Activated naive CD8-positive, alpha-beta T cell treated with anti-CD3 and anti-CD28 coated beads, Interleukin-2, amount 50 U/mL, for 16 hours (primary cell): ENCODE measurements around the gene MACROD1.

Experiments used
- DNase-seq: peaks from one replicate; pipeline ENCODE4 v3.0.0-alpha.2; 2020; ENCODE audit warnings: low read depth, low spot score

Gene MACROD1

DNA sequence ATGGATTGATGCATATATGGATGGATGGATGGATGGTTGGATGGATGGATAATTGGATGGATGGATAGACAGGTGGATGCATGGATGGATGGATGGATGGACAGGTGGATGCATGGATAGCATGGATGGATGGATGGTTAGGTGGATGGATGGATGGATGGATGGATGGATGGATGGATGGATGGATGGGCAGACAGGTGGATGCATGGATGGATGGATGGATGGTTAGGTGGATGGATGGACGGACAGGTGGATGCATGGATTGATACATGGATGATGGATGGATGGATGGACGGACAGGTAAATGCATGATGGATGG is 52.5 kb downstream of the MACROD1 start:
- DNase-seq, result no peak

DNA sequence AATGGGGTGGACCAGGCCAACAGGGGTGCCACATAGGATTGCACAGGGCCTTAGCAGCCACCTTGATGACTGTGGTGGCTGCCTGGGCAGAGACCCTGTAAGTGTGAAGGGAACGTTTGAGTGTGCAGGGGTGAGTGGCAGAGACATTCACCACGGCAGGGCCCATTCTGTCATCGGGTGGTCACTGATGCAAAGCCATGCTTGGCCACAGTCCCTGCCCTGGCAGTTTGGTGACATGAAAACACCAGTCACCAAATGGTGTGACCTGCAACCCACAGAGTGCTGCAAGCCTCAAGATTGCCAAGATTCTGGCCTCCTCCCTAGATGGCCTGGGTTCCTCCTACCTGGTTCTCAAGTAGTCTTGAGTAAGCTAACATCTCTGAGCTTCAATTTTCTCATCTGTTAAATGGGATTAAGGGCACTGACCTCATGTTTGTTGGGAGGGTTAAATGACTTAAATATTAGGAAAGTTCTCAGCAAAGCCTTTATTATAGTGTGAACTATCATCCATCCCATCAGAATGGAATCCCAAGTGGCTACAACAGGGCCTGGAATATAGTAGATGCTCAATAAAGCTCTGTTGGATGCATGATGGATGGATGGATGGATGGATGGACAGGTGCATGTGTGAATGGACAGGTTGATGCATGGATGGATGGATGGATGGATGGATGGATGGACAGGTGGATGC is 53.0 kb downstream of the MACROD1 start:
- no peak for DNase-seq

DNA sequence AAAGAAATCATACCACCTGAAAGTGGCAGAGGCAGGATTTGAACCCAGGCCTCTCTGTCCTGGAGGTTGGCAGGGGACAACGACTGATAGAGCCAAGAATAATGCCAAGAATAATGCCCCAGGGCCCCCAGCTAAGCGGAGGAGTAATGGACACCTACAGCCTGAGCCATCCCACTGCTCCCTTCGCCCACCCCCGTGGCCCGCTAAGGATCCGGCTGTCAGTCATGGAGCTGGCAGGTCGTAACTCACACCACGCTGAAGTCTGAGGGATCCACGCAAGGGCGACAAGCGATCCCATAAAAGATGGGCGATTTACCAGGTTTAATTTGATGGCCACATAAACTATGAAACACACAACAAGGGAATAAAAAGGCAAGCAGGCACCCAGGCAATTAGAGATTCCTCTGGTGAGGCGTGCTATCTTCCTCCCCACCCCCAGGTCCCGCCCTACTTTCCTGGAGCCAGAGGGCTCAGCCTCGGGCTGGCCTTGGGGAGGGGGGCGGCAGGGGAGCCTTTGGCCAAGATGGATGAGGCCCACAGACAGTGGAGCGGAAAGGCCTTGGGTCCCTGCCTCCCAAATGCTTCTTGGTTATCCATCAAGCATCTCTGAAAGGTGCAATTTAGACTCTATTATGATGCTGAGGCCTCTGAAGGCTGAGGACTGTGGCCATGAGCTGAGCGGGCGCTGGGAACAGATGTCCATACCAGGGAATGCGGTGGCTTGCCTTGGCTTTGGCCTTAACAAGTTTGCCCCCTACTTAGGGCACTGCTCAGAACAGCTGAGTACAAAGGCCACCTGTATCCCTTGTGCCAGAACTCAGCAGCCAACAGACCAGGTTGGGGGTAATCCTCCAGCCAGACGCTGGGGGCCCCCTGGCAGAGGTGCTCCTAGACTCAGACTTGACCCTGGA is 55.2 kb downstream of the MACROD1 start:
- DNase-seq, result no peak

DNA sequence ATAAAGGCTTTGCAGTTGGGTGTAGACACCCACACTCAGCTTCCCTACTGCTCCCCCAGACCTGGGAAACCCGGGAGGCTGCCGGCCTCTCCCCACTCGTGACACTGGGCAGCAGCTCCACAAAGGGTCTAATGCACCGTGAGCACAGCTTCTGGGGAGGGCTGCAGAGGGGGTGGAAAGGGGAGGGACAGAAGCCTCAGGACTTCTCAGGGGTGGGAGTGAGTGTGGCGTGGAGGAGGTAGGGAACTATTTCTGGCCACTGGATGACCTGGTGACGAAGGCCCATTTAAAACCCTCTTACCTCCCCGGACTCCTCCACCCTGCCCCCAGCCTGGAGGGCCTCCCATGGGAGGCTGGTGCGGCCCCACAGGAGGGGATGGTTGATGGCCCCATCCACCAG is 56.6 kb downstream of the MACROD1 start:
- no peak for DNase-seq

DNA sequence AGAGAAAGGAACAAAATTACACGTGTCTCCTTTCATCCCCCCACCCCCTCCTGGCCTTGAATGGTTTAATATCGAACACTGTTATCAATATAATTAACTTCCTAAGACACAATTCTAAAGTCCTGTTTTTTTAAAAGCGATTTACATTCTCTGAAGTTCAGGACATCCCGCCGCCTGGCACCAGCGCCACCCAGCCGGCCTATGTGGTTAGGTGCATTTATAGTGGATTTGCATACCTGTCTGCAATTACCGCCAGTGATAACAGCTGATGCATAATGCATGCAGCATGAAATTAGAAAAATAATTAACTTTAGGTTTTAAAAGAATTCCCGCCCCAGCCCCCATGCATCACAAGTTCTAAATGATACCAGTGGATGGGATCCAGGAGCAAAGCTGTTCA is 58.6 kb downstream of the MACROD1 start:
- DNase-seq, result no peak

DNA sequence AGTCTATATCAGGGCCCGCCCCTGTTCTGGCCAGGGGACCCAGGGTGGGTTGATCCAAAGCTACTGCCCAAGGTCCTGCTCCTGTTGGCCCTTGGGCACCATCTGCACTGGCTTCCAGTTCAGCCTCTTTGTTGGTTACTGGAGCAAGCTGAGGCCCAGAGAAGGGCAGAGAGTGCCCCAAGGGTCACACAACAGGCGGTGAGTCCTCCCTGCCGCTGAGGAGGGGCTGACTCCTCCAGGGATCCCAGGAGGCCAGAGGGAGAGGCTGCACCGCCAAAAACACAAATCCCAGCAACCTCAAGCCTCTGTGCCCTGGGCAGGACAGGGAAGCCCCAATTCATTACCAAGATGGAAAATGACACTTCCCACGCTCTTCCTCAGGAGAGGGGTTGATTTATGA is 61.3 kb downstream of the MACROD1 start:
- no peak for DNase-seq

DNA sequence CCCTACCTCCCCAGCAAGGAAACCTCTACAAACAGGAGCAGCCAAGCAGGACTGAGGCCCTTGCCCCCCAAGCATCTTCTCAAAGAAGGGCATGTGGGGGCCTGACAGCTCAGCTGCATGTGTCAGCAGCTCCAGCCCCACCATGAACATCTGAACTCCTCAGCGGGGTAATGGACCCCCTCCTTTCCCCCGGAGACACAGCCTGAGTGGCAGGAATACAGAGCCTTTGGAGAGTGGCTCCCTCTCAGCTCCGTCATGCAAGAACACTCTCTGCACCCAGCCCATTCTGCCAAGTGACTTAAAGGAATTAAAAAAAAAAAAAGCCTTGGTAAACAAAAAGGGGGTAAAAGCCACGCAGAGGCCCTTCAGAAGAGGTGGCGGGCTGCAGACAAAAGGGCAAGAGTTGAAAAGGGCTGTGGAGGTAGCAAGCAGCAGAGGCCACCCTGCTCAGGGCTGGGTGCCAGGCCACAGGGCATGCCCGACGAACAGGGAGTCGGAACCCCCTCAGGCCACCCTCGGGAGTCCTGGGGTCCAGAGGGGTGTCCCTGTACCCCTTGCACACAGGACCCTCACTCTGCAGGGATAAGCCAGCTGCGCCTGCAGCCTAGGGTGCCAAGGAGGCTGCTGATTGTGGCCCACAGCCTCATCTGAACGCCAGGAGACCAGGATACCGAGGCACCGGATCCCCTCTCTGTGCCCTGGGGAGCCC is 62.5 kb downstream of the MACROD1 start:
- DNase-seq, result no peak

DNA sequence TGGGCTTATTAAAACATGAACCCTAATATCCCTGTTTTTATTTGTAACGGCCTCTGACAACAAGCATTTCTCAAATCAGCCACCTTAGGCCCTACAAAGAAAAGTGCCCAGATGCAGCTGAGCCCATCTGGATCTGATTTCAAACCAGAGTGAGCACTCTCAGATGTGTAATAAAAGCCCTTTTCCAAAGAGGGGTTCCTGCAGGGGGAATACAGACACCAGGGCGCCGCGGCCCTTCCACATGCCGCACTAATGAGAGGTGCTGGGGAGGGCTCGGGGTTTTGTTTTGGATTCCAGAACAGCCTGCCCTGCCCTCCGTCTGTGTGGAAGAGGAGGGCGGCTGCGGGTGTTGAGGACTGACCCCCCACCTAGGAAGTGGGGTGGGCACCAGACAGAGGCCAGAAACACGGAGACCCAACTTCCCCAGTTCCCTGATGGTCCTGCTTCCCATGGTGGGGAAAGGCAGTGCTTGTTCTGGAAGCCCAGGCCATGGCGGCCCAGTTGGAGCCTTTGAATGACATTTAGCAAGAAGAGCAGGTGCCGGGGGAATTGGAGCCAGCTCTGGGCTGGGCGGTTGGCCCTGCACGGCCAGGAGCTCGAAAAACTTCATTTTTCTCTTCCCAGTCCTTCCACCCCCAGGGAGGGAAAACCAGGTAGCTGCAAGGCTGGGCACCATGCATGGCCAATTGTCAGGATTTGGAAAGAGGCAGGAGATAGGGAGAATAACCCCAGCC is 63.7 kb downstream of the MACROD1 start:
- DNase-seq, result no peak

DNA sequence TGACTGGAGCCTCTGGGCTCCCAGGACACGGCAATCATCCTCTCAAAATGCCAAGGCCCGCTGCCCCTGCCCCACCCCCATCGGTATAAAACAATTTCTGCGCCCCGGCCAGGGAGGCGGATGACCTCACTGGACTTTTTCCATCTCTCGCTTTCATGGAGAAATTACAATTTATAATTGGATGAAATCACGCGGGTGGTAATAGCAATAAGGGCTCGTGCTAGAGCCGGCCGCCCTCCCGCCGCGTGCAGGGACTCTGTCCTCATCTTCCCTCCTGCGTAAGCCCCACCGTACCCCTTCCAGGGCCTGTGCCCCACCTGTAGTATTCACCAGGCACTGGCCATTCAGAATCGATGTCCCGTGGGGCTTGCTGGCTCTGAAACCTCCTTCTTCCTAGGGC is 64.5 kb downstream of the MACROD1 start:
- no peak for DNase-seq

DNA sequence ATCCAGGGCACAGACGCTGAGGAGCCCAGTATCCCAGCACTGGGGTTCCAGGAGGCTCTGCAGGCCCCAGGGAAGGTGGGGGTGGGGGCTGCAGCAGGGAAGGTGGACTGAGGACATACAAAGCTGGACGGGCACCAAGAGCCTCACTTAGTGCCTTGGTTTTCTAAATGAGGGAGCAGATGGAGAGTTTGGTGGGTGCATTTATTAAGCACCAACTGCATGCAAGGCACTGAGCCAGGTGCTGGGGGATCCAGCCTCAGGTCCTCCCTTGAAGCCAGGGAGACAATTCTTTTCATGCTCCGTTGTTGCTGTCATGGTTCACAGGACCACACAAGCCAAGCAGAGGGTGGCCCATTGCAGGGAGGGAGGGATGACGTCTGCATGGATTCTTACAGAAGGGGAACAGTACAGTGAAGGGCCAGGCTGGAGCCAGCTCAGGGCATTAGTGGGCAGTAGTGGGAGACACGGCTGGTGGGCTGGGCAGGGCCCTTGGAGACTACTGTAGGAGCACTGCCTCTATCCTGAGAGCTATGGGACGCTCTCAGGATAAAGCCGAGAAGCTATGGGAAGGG is 65.0 kb downstream of the MACROD1 start:
- DNase-seq, result no peak

DNA sequence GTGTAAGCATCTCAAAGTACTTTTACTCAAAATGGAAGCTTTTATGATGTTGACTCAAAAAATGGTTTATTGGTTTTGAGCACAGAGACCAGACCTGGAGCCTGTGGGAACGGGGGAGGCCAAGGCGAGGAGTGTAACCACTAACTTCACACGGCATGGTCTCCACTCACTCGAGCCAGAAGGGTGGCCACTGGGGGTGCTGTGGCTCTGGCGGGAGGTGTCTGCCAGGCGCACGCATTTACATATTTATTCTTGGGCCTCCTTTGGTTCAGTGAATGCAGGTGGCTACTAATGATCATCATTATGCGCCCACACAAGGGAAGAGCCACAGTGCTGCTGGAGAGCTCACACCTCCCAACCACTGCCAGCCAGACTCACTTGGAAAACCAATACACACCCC is 65.6 kb downstream of the MACROD1 start:
- no peak for DNase-seq

DNA sequence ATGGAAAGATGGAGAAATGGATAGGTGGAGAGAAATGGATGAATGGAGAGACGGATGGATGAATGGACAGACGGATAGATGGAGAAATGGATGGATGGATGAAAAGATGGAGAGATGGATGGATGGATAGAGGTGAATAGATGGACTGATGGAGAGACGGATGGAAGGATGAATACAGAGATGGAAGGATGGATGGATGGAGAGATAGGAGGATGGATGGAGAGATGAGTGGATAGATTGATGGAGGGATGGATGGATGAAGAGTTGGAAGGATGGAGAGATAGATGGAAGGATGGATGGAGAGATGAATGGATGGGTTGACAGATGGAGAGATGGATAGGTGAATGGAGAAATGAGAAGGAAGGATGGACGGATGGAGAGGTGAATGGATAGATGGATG is 66.5 kb downstream of the MACROD1 start:
- DNase-seq, result no peak

DNA sequence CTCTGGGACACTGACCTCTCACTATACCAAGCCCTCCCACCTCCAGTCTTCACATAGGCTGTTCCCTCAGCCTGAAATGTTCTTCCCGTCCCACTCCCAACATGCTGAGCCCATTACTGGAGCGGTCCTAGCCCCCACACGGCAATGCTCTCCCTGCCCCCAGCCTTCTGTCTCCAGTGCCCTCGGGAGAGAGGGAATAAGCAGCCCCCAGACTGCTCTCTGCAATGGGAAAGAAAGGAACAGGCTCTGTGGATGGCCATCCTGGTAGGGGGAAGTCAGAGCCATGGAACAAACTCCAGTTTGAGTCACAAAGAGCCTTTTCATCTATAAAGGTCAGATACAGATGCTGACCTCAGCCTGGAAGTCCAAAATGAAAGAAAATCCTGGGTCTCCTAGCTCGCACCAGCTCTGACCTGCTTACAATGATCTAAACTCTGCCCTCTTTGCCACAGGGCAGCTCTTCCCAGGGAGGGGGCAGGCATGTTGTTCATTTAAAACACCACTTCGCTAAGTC is 67.5 kb downstream of the MACROD1 start:
- DNase-seq, result no peak

DNA sequence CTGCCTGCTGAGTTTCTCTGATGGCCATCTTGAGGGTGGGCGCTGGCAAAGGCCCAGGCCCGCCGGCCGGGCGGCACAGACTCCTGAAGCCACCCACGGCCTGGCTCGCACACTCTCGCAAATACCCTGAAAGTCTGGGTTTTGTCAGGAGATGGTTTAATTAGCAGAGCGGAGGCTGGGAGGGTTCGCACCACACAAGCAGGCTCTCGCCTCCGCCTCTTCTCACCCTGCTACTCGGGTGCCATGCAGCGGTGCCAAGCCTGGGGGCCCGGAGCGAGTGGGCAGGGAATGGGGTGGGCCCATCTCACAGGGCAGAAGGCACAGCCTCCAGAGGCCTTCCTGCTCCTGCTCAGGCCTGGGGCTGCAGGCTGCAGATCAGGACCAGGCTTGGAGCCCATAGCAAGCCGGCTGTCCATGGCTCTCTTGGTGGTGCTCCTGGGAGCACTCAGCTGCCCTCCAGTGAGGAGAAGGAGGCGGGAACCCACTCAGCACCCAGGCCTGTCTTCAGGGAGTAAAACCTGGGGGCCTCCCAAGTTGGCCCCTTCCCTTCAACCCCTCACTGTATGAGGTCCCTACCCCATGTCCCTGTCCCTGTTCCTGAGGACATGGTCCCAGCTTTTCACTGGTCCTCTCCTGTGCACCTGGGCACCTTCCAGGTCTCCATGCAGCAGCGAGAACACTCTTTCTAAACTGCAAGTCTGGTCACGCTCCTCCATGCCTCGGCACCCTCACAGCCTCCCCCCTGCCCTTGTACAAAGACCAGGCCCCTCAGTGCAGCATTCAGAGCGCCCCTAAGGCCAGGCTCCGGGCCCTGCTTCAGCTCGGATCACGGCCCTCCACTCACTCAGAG is 68.2 kb downstream of the MACROD1 start:
- no peak for DNase-seq

DNA sequence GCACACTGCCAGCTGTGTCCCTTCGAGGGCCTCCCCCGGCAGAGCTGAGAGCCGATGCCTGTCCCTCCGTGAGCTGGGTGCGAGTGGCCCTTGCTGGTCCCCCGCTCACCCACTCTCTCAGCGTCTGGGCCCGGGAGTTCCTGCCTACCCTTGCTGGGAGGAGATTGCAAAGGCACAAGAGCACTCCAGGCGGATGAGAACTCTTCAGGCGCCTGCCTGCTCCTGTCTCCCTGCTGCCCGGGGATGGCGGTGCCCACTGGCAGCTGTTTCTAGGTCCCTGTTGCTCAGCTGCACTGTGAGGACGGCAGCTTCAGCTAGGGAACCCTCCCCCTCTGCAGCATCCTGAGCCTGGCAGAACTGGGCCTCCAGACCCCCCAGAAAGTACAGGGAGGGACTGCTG is 69.1 kb downstream of the MACROD1 start:
- no peak for DNase-seq

DNA sequence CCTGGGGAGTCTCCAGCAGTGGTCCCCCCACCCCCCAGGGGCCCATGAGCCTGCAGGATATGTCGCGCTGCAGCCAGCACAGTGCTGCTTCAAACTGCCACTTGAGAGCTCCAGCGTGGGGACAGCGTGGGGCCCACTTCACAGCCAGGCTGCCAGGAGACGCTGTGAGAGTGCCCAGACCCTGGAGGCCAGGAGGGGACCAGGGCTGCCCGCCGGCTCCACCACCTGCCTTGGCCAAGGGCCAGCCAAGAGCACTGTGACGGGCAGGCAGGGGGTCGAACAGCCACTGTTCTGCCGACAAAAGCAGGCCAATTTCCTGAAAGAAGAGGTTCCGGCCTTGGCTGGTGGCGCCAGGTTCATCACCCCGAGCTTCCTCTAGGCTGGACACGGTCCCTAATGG is 70.0 kb downstream of the MACROD1 start:
- DNase-seq, result no peak

DNA sequence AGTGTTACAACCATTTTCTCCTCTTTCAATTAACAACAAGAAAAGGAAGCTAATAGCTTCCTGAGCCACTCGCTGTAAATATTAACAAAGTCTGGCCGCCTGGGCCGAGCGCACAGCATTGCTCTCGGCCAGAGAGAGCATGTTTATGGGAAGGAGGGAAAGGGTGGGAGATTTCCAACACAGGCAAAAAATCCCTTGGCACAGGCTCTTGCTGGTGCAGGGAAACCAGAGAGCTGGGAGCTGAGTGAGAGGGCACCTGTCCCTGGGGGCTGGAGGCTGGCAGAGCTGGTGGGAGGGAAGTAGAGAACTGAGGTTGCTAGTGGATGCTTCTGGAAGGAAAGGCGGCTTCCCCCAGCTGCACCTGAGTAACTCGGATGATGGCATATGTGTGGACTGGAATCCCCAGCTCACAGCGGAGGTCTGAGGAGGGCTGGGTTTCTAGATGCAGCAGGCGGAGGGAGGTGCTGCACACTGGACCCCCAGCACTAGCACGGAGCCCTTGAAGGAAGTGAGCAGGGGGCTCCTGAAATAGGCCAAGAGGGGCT is 70.6 kb downstream of the MACROD1 start:
- DNase-seq, result no peak

DNA sequence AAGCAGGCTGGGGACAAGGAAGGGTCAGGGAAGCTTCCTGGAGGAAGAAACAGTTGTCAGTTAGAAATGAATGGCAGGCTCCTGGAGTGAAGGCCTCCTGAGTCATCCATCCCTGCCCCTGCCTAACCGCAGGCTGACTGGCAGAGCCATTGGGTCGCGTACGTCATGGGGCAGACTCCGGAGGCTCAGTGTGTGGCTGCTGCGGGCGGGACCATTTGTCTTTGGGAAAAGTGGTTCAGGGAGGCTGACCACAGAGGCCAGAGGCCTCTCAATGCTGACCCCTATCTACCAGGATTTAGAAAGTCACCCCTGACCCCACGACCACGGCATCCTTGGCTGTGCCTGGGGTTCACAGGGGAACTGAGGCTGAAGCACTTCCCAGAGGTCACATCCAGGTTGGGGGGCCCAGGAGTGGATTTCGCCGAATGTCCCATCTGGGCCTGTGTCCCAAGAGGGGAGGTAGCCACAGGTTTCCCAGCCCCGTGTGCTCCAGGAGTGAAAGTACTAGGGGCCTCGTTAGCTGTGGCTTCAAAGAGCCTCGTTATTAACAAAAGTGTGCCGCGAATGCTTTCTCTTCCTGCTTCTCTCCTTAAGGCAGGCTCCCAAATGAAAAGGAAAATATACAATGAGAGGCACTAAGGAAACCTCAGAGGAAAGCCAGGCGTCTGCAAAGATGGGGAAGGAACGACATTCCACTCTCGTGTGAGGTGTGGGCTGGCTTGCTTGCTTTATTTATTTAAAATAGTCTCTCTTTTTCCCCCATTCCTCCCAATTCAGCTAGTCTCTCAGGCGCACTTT is 71.3 kb downstream of the MACROD1 start:
- DNase-seq, result no peak
